ENCODE data around the gene GJA4.

The GJA4 gene

DNA sequence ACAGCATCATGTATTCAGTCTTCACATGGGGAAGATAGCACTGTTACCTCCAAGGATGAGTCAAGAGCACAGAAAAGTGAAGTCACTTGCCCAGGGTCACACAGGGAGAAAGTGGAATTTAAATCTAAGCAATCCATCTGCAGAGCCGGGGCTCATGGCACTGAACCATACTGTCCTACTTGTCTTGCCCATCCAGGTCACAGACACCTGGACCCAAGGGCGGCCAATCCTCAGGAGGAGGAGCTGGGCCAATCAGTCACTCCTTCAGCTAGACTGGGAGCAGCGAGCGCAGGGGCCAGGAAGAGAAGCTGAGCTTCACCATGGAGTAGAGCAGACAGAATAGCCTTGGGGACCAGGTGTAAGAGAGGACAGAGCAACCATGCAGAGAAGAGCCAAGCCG lies 47.1 kb upstream of the GJA4 start:
- no peaks in the 10 kb centered on the region for H3K27me3 ChIP-seq (ENCODE audit: insufficient read depth, poor library complexity, severe bottlenecking)
- H3K27ac ChIP-seq (replicated peaks), result no peak overlapping the region
- no peak for DNase-seq (ENCODE audit: low read depth in 1 of 2, low spot score in 1 of 2)
- H3K4me3 ChIP-seq (replicated peaks; ENCODE audit: insufficient read depth, low read length), result no peak overlapping the region
- TF ChIP-seq GABPA (IDR thresholded peaks at IDR 0.05; ENCODE audit: low read depth), result no peak
- TF ChIP-seq POLR2AphosphoS5 (IDR thresholded peaks at IDR 0.05; ENCODE audit: low read depth), result no peak
- no peak for TF ChIP-seq SPI1 (IDR thresholded peaks at IDR 0.05; ENCODE audit: borderline replicate concordance, low read depth)
- TF ChIP-seq, protein P1, sequence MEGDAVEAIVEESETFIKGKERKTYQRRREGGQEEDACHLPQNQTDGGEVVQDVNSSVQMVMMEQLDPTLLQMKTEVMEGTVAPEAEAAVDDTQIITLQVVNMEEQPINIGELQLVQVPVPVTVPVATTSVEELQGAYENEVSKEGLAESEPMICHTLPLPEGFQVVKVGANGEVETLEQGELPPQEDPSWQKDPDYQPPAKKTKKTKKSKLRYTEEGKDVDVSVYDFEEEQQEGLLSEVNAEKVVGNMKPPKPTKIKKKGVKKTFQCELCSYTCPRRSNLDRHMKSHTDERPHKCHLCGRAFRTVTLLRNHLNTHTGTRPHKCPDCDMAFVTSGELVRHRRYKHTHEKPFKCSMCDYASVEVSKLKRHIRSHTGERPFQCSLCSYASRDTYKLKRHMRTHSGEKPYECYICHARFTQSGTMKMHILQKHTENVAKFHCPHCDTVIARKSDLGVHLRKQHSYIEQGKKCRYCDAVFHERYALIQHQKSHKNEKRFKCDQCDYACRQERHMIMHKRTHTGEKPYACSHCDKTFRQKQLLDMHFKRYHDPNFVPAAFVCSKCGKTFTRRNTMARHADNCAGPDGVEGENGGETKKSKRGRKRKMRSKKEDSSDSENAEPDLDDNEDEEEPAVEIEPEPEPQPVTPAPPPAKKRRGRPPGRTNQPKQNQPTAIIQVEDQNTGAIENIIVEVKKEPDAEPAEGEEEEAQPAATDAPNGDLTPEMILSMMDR (IDR thresholded peaks at IDR 0.05; ENCODE audit: insufficient read depth, low read length), result no peak
- no peak for TF ChIP-seq REST (IDR thresholded peaks at IDR 0.05; ENCODE audit: insufficient replicate concordance, low read depth)

GRCh38 chr1:34746101-34746500 lies 46.7 kb upstream of the GJA4 start:
- H3K4me3 ChIP-seq (replicated peaks; ENCODE audit: insufficient read depth, low read length), result no peak overlapping the region
- DNase-seq (ENCODE audit: low read depth in 1 of 2, low spot score in 1 of 2), result no peak
- no peak for TF ChIP-seq SPI1 (IDR thresholded peaks at IDR 0.05; ENCODE audit: borderline replicate concordance, low read depth)
- no peak for TF ChIP-seq POLR2AphosphoS5 (IDR thresholded peaks at IDR 0.05; ENCODE audit: low read depth)
- no peak for TF ChIP-seq GABPA (IDR thresholded peaks at IDR 0.05; ENCODE audit: low read depth)
- TF ChIP-seq, protein P1 (IDR thresholded peaks at IDR 0.05; ENCODE audit: insufficient read depth, low read length), result no peak
- no peak for TF ChIP-seq REST (IDR thresholded peaks at IDR 0.05; ENCODE audit: insufficient replicate concordance, low read depth)
- no peaks in the 10 kb centered on the region for H3K27me3 ChIP-seq (ENCODE audit: insufficient read depth, poor library complexity, severe bottlenecking)
- H3K27ac ChIP-seq (replicated peaks), result no peak overlapping the region

- no peak overlapping the region for H3K27ac ChIP-seq (replicated peaks)
- H3K27me3 ChIP-seq (ENCODE audit: insufficient read depth, poor library complexity, severe bottlenecking), result no peaks in the 10 kb centered on the region
- H3K4me3 ChIP-seq (replicated peaks; ENCODE audit: insufficient read depth, low read length), result no peak overlapping the region
- DNase-seq (ENCODE audit: low read depth in 1 of 2, low spot score in 1 of 2), result no peak
- no peak for TF ChIP-seq GABPA (IDR thresholded peaks at IDR 0.05; ENCODE audit: low read depth)
- TF ChIP-seq, protein P1 (IDR thresholded peaks at IDR 0.05; ENCODE audit: insufficient read depth, low read length), result no peak
- no peak for TF ChIP-seq SPI1 (IDR thresholded peaks at IDR 0.05; ENCODE audit: borderline replicate concordance, low read depth)
- no peak for TF ChIP-seq REST (IDR thresholded peaks at IDR 0.05; ENCODE audit: insufficient replicate concordance, low read depth)
- TF ChIP-seq POLR2AphosphoS5 (IDR thresholded peaks at IDR 0.05; ENCODE audit: low read depth), result no peak
These were observed 45.8 kb upstream of the GJA4 start for GRCh38 chr1:34746785-34747637.

All from HL-60 (cell line).